Effector memory CD4-positive, alpha-beta T cell (primary cell): Measurements from ENCODE around the gene EIF3F.

ENCODE experiments used
- DNase-seq, 3 donors: peaks; one replicate each; pipeline ENCODE4 v3.0.0-alpha.2; 2020
- H3K27ac ChIP-seq: 2 replicates; pipeline ENCODE4 v1.7.0; 2013; ENCODE audit warnings: mild to moderate bottlenecking, low read length, moderate library complexity; ENCODE audit not compliant: insufficient read depth, poor library complexity, severe bottlenecking
- H3K27me3 ChIP-seq: replicated peaks from 2 replicates; pipeline ENCODE4 v1.7.0; 2013; ENCODE audit warnings: mild to moderate bottlenecking, low read length; ENCODE audit not compliant: insufficient read depth, control insufficient read depth, poor library complexity, severe bottlenecking
- H3K36me3 ChIP-seq: 2 replicates; pipeline ENCODE4 v1.7.0; 2013; ENCODE audit warnings: mild to moderate bottlenecking, low read length, moderate library complexity; ENCODE audit not compliant: control insufficient read depth, insufficient read depth
- H3K4me1 ChIP-seq: 2 replicates; pipeline ENCODE4 v1.7.0; 2013; ENCODE audit warnings: low read length, mild to moderate bottlenecking; ENCODE audit not compliant: control insufficient read depth, insufficient read depth, poor library complexity, severe bottlenecking
- H3K4me3 ChIP-seq: 2 replicates; pipeline ENCODE4 v1.7.0; 2013; ENCODE audit warnings: low read length, low read depth, mild to moderate bottlenecking; ENCODE audit not compliant: insufficient read depth, poor library complexity, severe bottlenecking
- H3K9me3 ChIP-seq: 2 replicates; pipeline ENCODE4 v1.7.0; 2013; ENCODE audit warnings: mild to moderate bottlenecking, low read length, moderate library complexity; ENCODE audit not compliant: control insufficient read depth

The EIF3F gene

DNA sequence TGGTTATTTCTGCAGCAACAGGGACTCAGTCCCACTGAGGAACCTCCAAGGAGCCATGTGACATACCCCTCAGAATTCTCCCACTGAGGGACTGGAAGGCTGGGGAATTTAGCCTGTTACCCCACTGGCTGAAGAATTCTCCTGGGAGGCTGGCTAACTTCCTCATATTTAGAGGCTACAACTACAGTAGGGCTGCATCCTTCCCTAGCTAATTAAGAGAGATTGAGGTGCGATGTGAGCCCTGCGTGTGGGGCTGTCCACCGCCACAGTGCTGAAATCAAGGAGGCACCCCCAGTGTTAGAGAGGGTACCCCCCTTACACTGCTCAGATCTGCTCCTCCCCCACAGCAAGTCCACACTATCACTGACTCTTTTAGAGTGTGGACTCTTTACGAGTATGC is 21.1 kb downstream of the EIF3F start:
- no peaks in the 10 kb centered on the region for H3K27me3 ChIP-seq
- H3K9me3 ChIP-seq = no peaks in the 10 kb centered on the region
- H3K36me3 ChIP-seq = no peaks in the 10 kb centered on the region
- no peak overlapping the region for H3K4me3 ChIP-seq
- H3K4me1 ChIP-seq = no peaks in the 10 kb centered on the region
- no peak for DNase-seq
- no peak overlapping the region for H3K27ac ChIP-seq

- Histone ChIP-seq H3K27ac (no peak overlapping the region), H3K27me3 (no peaks in the 10 kb centered on the region), H3K36me3 (no peaks in the 10 kb centered on the region), H3K4me1 (no peaks in the 10 kb centered on the region), H3K9me3 (no peaks in the 10 kb centered on the region), H3K4me3 (no peak overlapping the region)
- DNase-seq = no peak
These were observed 22.7 kb downstream of the EIF3F start for GRCh38 chr11:8009856-8010255.

- no peaks in the 10 kb centered on the region for H3K4me1 ChIP-seq
- H3K27ac ChIP-seq = no peak overlapping the region
- H3K4me3 ChIP-seq = no peak overlapping the region
- no peaks in the 10 kb centered on the region for H3K36me3 ChIP-seq
- no peak for DNase-seq
- no peaks in the 10 kb centered on the region for H3K27me3 ChIP-seq
- no peaks in the 10 kb centered on the region for H3K9me3 ChIP-seq
These were observed 24.2 kb downstream of the EIF3F start for GRCh38 chr11:8011371-8011770.

GRCh38 chr11:8011981-8012444 is 24.9 kb downstream of the EIF3F start:
- H3K4me3 ChIP-seq = no peak overlapping the region
- H3K27me3 ChIP-seq = no peaks in the 10 kb centered on the region
- H3K36me3 ChIP-seq = no peaks in the 10 kb centered on the region
- no peaks in the 10 kb centered on the region for H3K9me3 ChIP-seq
- H3K27ac ChIP-seq = no peak overlapping the region
- no peaks in the 10 kb centered on the region for H3K4me1 ChIP-seq
- DNase-seq = no peak

- Histone ChIP-seq H3K4me3 (no peak overlapping the region), H3K27me3 (no peaks in the 10 kb centered on the region), H3K4me1 (peaks cover 4% of the 10 kb centered on the region), H3K36me3 (no peaks in the 10 kb centered on the region), H3K9me3 (no peaks in the 10 kb centered on the region), H3K27ac (no peak overlapping the region)
- no peak for DNase-seq
These were observed 26.7 kb downstream of the EIF3F start for GRCh38 chr11:8013833-8014232.

DNA sequence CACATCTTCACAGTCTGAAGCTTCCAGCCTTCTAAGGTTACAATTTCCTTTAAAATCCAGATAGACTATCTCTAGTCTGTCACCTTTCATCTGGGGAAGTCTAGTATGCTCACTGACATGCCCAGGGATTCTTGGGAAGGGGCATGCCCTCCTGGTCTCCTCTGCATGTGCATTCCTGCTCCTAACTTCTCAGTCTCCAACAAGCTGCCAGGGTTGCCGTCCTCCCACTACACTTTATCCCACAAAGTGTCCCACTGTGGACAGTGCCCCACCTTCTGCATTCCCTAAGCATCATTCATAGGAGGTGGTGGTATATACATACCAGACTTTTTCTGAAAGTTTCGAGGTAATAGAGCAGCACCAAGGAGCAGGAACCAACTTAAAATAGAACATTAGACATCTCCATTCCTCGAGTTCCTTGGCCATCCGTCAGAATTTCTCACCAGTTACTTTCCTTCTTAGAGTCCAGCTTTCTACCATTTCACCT is 28.7 kb downstream of the EIF3F start:
- no peaks in the 10 kb centered on the region for H3K36me3 ChIP-seq
- no peak for DNase-seq
- peaks cover 4% of the 10 kb centered on the region for H3K4me1 ChIP-seq
- no peaks in the 10 kb centered on the region for H3K9me3 ChIP-seq
- no peak overlapping the region for H3K4me3 ChIP-seq
- no peaks in the 10 kb centered on the region for H3K27me3 ChIP-seq
- H3K27ac ChIP-seq = no peak overlapping the region

DNA sequence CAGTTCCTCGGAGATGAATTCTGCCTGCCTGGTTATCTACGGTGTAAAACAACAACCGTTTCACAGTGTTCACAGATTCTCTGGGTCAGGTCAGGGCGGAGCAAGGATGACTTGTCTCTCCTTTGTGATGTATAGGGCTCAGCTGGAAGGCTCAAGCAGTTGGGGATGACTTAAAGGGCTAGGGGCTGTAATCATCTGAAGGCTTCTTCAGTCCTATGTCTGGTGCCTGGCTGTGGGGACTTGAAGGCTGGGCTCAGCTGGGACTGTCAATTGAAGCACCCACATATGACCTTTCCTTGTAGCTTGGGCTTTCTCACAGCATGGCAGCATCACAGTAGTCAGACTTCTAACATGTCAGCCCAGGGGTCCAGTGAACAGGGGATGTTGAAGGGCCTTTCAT is 29.3 kb downstream of the EIF3F start:
- H3K27ac ChIP-seq = no peak overlapping the region
- no peak overlapping the region for H3K4me3 ChIP-seq
- H3K4me1 ChIP-seq = peaks cover 4% of the 10 kb centered on the region
- H3K27me3 ChIP-seq = no peaks in the 10 kb centered on the region
- no peaks in the 10 kb centered on the region for H3K9me3 ChIP-seq
- no peaks in the 10 kb centered on the region for H3K36me3 ChIP-seq
- no peak for DNase-seq

GRCh38 chr11:8017071-8017470 is 29.9 kb downstream of the EIF3F start:
- Histone ChIP-seq H3K4me3 (no peak overlapping the region), H3K4me1 (peaks cover 4% of the 10 kb centered on the region), H3K27ac (no peak overlapping the region), H3K9me3 (no peaks in the 10 kb centered on the region), H3K27me3 (no peaks in the 10 kb centered on the region), H3K36me3 (no peaks in the 10 kb centered on the region)
- DNase-seq = no peak

DNA sequence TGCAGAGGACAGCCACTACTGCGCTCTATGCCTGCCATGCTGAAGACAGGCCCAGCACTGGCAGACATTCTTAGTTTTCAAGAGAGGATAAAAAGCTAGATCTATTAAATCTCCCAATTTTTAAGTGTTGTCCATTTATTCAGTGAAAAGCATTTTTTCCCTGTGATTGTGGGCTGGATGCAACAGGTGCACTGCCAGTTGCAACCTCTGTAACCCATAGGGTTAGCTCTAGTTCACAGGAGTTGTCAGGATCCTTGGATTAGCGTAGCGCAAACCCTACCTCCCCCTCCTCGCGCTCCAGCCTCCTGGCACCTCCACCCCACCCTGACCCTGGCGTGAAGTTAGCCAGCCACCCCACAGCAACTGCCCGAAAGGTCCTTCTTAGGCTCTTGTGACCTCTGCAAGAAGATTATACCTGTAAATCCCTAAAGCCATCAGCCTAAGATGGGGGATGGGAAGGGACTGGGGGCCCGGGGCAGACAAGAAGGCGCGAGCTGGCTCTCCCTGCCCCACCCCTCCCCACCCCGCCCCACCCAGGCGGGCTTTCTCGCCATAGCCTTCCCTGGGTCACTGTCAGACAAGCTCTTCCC is 30.9 kb downstream of the EIF3F start:
- no peak overlapping the region for H3K4me3 ChIP-seq
- H3K27me3 ChIP-seq = no peaks in the 10 kb centered on the region
- H3K4me1 ChIP-seq = peaks cover 4% of the 10 kb centered on the region
- no peak for DNase-seq
- H3K27ac ChIP-seq = no peak overlapping the region
- H3K9me3 ChIP-seq = no peaks in the 10 kb centered on the region
- no peaks in the 10 kb centered on the region for H3K36me3 ChIP-seq

DNA sequence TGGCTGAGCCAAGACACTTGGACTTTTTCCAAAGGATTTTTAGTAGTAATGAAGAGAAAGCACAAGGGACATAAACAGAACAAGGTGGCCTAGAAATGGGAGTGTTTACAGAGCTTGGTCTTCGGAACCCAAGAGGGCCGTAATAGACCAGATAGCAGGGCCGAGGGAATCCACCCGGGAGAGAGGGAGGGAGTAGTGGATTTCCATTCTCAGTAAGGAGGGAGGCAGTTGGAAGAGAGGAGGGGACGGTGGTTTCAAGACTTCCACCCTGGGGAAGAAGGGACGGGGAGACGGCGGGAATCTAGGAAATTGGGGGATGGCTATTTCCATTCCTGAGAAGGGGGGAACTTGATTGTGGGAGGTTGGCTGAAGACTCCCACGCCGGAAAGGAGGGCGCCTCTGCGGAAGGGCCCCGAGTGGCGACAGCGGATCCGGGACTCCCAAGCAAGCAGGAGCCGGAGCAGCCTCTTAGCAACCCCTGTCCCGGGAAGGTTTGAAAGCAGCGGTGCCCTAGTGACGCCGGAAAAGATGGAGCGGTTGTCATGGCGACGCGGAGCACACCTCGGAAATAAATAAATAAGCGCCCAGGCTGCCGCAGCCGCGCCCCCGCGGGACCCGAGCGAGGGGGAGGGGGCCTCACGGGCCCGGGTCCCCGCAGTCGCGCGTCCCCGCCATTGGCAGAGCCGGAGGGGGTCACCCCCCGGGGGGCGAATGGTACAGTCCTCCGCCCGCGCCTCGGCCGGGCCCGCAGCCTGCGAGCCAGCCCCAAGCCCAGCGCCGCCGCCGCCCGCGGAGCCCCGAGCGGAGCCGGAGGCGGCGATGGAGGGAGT is 31.6 kb downstream of the EIF3F start:
- H3K36me3 ChIP-seq = no peaks in the 10 kb centered on the region
- peak overlapping the region; percentile 75 for H3K27ac ChIP-seq
- peaks cover 4% of the 10 kb centered on the region for H3K4me1 ChIP-seq
- no peaks in the 10 kb centered on the region for H3K9me3 ChIP-seq
- H3K4me3 ChIP-seq = peak overlapping the region; percentile 81
- no peaks in the 10 kb centered on the region for H3K27me3 ChIP-seq
- DNase-seq = peak; percentile 71 to 79 (median 73)
